OCI-LY1 (cell line): ENCODE measurements around the gene ST6GALNAC3.

Source experiments
- H2AFZ ChIP-seq: fragments of 200-600 bp; sonication (generic), shearing (Covaris generic); 2 replicates; pipeline ENCODE4 v1.6.0; 2014; ENCODE audit warnings: antibody characterized with exemption, mild to moderate bottlenecking, low read length
- H3F3A ChIP-seq: fragments of 200-600 bp; sonication (generic), shearing (Covaris generic); 2 replicates; pipeline ENCODE4 v1.6.0; 2014; ENCODE audit warnings: mild to moderate bottlenecking, antibody characterized with exemption, low read length, moderate library complexity; ENCODE audit not compliant: insufficient read depth
- H3K27ac ChIP-seq: fragments of 200-600 bp; sonication (generic); 2 replicates; pipeline ENCODE4 v1.5.1; 2014; ENCODE audit warnings: low read length, mixed run types, mild to moderate bottlenecking, low read depth; ENCODE audit not compliant: poor library complexity, severe bottlenecking
- H3K27me3 ChIP-seq: fragments of 200-600 bp; sonication (generic); 2 replicates; pipeline ENCODE4 v1.6.0; 2014; ENCODE audit warnings: antibody characterized with exemption, mild to moderate bottlenecking, low read length, moderate library complexity; ENCODE audit not compliant: insufficient read depth
- H3K36me3 ChIP-seq: fragments of 200-600 bp; sonication (generic); 2 replicates; pipeline ENCODE4 v1.6.1; 2014; ENCODE audit warnings: mild to moderate bottlenecking, antibody characterized with exemption, low read length, moderate library complexity, mixed read lengths; ENCODE audit not compliant: insufficient read depth
- H3K4me1 ChIP-seq: fragments of 200-600 bp; sonication (generic); 2 replicates; pipeline ENCODE4 v1.5.1; 2014; ENCODE audit warnings: mild to moderate bottlenecking, low read length, moderate library complexity; ENCODE audit not compliant: insufficient read depth, severe bottlenecking
- H3K4me2 ChIP-seq: fragments of 200-600 bp; sonication (generic), shearing (Covaris generic); 2 replicates; pipeline ENCODE4 v1.6.1; 2014; ENCODE audit warnings: low read length
- H3K4me3 ChIP-seq: fragments of 200-600 bp; sonication (generic); 2 replicates; pipeline ENCODE4 v1.5.1; 2014; ENCODE audit warnings: low read length, low read depth, mild to moderate bottlenecking, mixed read lengths; ENCODE audit not compliant: poor library complexity, severe bottlenecking
- H3K79me2 ChIP-seq: fragments of 200-600 bp; shearing (Covaris generic); 2 replicates; pipeline ENCODE4 v1.6.1; 2016; ENCODE audit warnings: mixed run types, low read length, mixed read lengths; ENCODE audit not compliant: insufficient read depth
- H3K9ac ChIP-seq: fragments of 200-600 bp; sonication (generic), shearing (Covaris generic); 2 replicates; pipeline ENCODE4 v1.6.1; 2014; ENCODE audit warnings: mild to moderate bottlenecking, low read length, mixed read lengths
- H3K9me2 ChIP-seq: fragments of 200-600 bp; sonication (generic), shearing (Covaris generic); 2 replicates; pipeline ENCODE4 v1.6.1; 2014; ENCODE audit warnings: low read depth, mild to moderate bottlenecking, low read length, mixed read lengths
- H3K9me3 ChIP-seq: fragments of 200-600 bp; shearing (Covaris generic); 2 replicates; pipeline ENCODE4 v1.6.1; 2014; ENCODE audit warnings: low read length, mixed read lengths
- H4K20me1 ChIP-seq: fragments of 200-600 bp; sonication (generic), shearing (Covaris generic); 2 replicates; pipeline ENCODE4 v1.6.0; 2016; ENCODE audit warnings: mild to moderate bottlenecking, low read length; ENCODE audit not compliant: insufficient read depth
- CTCF ChIP-seq: fragments of 200-600 bp; sonication (generic), shearing (Covaris generic); IDR thresholded peaks from 2 replicates; pipeline ENCODE4 v1.5.1; 2017; ENCODE audit warnings: mild to moderate bottlenecking, antibody characterized with exemption, low read length, moderate library complexity, mixed read lengths
- EZH2 ChIP-seq: fragments of 200-600 bp; sonication (generic), shearing (Covaris generic); IDR thresholded peaks from 2 replicates; pipeline ENCODE4 v1.8.0; 2017; ENCODE audit warnings: borderline replicate concordance, mixed run types, mild to moderate bottlenecking, antibody characterized with exemption, low read length, moderate library complexity, mixed read lengths

ST6GALNAC3 gene

GRCh38 chr1:76098845-76099244 lies 24.3 kb downstream of the ST6GALNAC3 start:
- H3K9me2 ChIP-seq = no peaks in the 10 kb centered on the region
- H4K20me1 ChIP-seq = no peaks in the 10 kb centered on the region
- H3K4me1 ChIP-seq = no peaks in the 10 kb centered on the region
- H3K9me3 ChIP-seq = no peaks in the 10 kb centered on the region
- no peaks in the 10 kb centered on the region for H3K27me3 ChIP-seq
- H3K27ac ChIP-seq = no peak overlapping the region
- no peak overlapping the region for H2AFZ ChIP-seq
- no peak overlapping the region for H3K4me3 ChIP-seq
- no peak overlapping the region for H3K4me2 ChIP-seq
- H3F3A ChIP-seq = no peaks in the 10 kb centered on the region
- H3K36me3 ChIP-seq = no peaks in the 10 kb centered on the region
- H3K79me2 ChIP-seq = no peaks in the 10 kb centered on the region
- H3K9ac ChIP-seq = no peak overlapping the region
- TF ChIP-seq EZH2 (no peak), CTCF (no peak)

- no peaks in the 10 kb centered on the region for H3F3A ChIP-seq
- no peaks in the 10 kb centered on the region for H3K36me3 ChIP-seq
- H3K27me3 ChIP-seq = no peaks in the 10 kb centered on the region
- no peak overlapping the region for H3K9ac ChIP-seq
- no peaks in the 10 kb centered on the region for H4K20me1 ChIP-seq
- H3K4me3 ChIP-seq = no peak overlapping the region
- no peaks in the 10 kb centered on the region for H3K9me2 ChIP-seq
- no peak overlapping the region for H3K27ac ChIP-seq
- H3K79me2 ChIP-seq = no peaks in the 10 kb centered on the region
- no peak overlapping the region for H3K4me2 ChIP-seq
- no peaks in the 10 kb centered on the region for H3K4me1 ChIP-seq
- no peak overlapping the region for H2AFZ ChIP-seq
- no peaks in the 10 kb centered on the region for H3K9me3 ChIP-seq
- no peak for TF ChIP-seq CTCF
- TF ChIP-seq EZH2 = no peak
Measured at GRCh38 chr1:76101548-76101947, 27.0 kb downstream of the ST6GALNAC3 start.

GRCh38 chr1:76102046-76102445 lies 27.5 kb downstream of the ST6GALNAC3 start:
- Histone ChIP-seq H2AFZ (no peak overlapping the region), H3K9me2 (no peaks in the 10 kb centered on the region), H3F3A (no peaks in the 10 kb centered on the region), H3K4me3 (no peak overlapping the region), H3K9me3 (no peaks in the 10 kb centered on the region), H3K4me2 (no peak overlapping the region), H3K27ac (no peak overlapping the region), H3K4me1 (no peaks in the 10 kb centered on the region), H3K9ac (no peak overlapping the region), H4K20me1 (no peaks in the 10 kb centered on the region), H3K27me3 (no peaks in the 10 kb centered on the region), H3K36me3 (no peaks in the 10 kb centered on the region), H3K79me2 (no peaks in the 10 kb centered on the region)
- no peak for TF ChIP-seq CTCF
- TF ChIP-seq EZH2 = no peak
